ENCODE data around the gene CYB5R3.

Gene CYB5R3

GRCh38 chr22:42693055-42693762 is 44.0 kb upstream of the CYB5R3 start:
- no peak for TF ChIP-seq CTCF (conservative IDR thresholded peaks at IDR 0.05; ENCODE audit: low read depth)
- ChIA-PET CTCF (no interaction called here), POLR2A (ENCODE audit: low non-redundant PET) (no interaction called here)

GRCh38 chr22:42692239-42693054 is 43.3 kb upstream of the CYB5R3 start:
- CTCF ChIA-PET: no interaction called here

More at GRCh38 chr22:42693055-42693762, 44.0 kb upstream of the CYB5R3 start:
- DNase-seq (ENCODE audit: low spot score): no peak
- peak overlapping the region; percentile 99 for H3K27ac ChIP-seq

DNA sequence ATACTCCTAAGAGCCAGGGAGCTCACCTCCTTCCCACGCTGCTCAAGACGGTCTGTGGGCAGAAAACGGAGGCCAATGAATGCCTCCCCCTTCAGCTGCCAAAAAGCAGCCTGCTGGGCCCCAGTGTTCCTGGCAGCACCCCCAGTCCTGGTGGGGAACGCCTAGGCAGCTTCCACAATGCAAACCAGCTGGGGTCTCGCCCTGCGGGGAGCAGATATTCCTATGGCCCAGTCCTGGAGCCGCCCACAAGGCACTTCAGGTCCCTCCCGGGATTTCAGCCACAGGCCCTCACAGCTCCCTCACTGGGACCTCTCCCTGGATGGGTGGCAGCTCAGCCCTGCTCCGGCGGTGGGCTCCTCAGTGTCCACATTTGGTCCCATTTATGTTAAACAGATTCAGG is 42.2 kb upstream of the CYB5R3 start:
- POLR2A ChIA-PET (ENCODE audit: low non-redundant PET): no interaction called here
- no peak for DNase-seq (ENCODE audit: low spot score)
- peak overlapping the region; percentile 99 for H3K27ac ChIP-seq
- TF ChIP-seq CTCF (conservative IDR thresholded peaks at IDR 0.05; ENCODE audit: low read depth): no peak
- CTCF ChIA-PET: no interaction called here

More at GRCh38 chr22:42692239-42693054, 43.3 kb upstream of the CYB5R3 start:
- TF ChIP-seq CTCF (conservative IDR thresholded peaks at IDR 0.05; ENCODE audit: low read depth): no peak
- no peak for DNase-seq (ENCODE audit: low spot score)
- POLR2A ChIA-PET (ENCODE audit: low non-redundant PET): no interaction called here
- peak overlapping the region; percentile 99 for H3K27ac ChIP-seq

DNA sequence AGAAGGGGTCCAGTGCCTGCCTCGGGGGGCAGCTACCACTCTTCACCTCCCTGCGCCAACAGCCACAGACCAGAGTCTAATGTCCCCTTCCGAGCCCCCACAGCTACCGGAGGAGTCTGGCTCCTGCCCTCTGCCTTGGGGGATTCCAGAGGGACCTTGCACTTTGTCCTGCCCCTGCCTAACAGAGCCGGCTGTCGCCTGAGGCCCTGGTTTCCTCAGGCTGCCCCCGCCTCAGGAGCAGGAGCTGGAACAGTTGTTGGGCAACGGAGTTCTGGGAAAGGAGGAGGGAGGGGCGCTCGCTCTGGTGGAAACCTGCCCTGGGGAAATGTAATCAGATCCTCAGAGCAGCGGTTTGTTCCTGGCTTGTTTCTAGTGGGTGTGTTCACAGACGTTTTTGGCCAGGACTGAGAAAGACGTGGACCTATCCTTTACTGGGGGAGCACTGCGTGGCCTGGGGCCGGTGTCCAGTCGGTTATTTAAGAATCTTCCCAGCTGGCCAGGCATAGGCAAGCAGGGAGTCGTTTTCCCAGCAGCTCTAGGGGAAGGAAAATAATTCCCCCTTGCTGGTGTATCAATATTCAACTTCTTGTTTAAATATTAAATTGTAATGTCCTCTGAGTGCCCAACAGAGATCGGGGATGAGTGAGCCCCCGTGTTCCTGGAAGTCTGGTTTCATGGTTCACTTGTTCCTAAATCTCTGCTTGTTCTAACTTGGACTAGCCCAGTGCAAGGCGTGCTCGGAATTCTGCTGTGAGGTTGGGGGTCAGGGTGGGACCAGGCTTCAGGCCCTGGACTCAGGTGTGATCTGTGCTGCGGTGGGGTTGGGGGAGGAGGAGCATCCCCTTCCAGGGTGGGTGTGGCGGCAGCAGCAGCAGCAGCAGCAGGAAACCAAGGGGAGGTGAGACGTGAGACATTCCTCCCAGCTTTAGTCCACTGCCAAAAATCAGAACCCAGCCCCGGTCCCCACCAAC is 39.3 kb upstream of the CYB5R3 start:
- ChIA-PET POLR2A (ENCODE audit: low non-redundant PET) (no interaction called here), CTCF (interaction anchor here (0.5 kb wide), 1 partner anchor 73 kb away, joined by 3 read pairs; no protein-coding TSS in a partner anchor)
- no peak for TF ChIP-seq CTCF (conservative IDR thresholded peaks at IDR 0.05; ENCODE audit: low read depth)
- peak; percentile 81 for DNase-seq (ENCODE audit: low spot score)
- H3K27ac ChIP-seq: peak overlapping the region; percentile 99

- no peak for TF ChIP-seq CTCF (conservative IDR thresholded peaks at IDR 0.05; ENCODE audit: low read depth)
- ChIA-PET POLR2A (ENCODE audit: low non-redundant PET) (no interaction called here), CTCF (interaction anchor here (0.7 kb wide), 1 partner anchor 723 kb away, joined by 3 read pairs; no protein-coding TSS in a partner anchor)
- H3K27ac ChIP-seq: peak overlapping the region; percentile 99
- DNase-seq (ENCODE audit: low spot score): no peak
These were observed 37.7 kb upstream of the CYB5R3 start for GRCh38 chr22:42686756-42687491.

Data from RWPE1 (cell line).